ENCODE measurements around the gene TYMP.

- TF ChIP-seq EZH2 (IDR thresholded peaks at IDR 0.05; ENCODE audit: low read length, unreplicated experiment) (no peak), CTCF (conservative IDR thresholded peaks at IDR 0.05; ENCODE audit: low read depth, low read length) (peak; percentile 52)
Measured at GRCh38 chr22:50576070-50576469, 46.3 kb upstream of the TYMP start.
